ENCODE results near the gene SYPL1.
A peak's percentile ranks its signal among the peaks of the same experiment; 100 is the strongest.

Gene SYPL1

DNA sequence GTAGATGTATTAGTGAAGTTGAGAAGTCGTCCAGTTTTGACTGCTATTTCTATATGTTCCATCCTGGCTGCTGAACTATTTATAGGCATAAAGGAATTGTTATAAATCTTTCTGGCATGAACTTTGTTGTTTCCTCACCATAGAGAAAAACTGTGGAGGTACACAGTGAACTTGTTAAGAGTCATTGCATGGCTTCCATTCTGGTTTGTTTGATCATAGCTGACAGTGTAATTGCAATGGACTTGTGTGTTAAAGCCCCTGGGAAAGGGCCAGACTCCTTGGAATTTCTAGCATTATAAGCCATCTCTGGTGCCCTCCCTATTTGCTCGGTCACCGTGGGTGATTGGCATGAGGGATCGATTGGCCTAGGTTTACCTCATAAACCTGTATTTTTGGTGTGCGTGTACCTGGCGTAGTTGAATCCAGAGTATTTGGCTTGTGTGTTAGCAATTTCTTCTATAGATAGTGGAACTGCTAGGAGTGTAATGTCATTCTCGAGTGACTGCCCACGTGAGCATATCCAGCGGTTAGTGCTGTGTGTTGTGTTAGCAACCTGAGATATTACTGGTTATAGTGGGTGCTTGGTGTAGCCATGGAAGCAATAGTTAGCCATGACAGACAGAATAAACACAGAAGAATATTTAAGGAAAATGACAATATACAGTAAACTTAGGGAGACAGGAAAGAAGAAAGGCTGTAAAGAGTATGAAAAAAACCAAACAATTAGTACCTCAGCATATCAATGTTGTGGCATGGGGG is 5.9 kb upstream of the SYPL1 start:
- H3K9ac ChIP-seq (ENCODE audit: low read length), result no peak overlapping the region
- H3K4me1 ChIP-seq (ENCODE audit: control insufficient read depth, insufficient read depth, low read length), result peaks cover 11% of the 10 kb centered on the region
- no peaks in the 10 kb centered on the region for H3K36me3 ChIP-seq (ENCODE audit: control insufficient read depth, insufficient read depth, low read length)
- no peaks in the 10 kb centered on the region for H3K9me3 ChIP-seq (ENCODE audit: control insufficient read depth, low read length)
- no peak overlapping the region for H3K4me3 ChIP-seq (ENCODE audit: low read length)
- H3K27me3 ChIP-seq (ENCODE audit: control insufficient read depth, insufficient read depth, low read length), result no peaks in the 10 kb centered on the region

- Histone ChIP-seq H3K4me3 (ENCODE audit: low read length) (no peak overlapping the region), H3K4me1 (ENCODE audit: control insufficient read depth, insufficient read depth, low read length) (peaks cover 17% of the 10 kb centered on the region)
These were observed 4.1 kb upstream of the SYPL1 start for GRCh38 chr7:106116161-106116704.

DNA sequence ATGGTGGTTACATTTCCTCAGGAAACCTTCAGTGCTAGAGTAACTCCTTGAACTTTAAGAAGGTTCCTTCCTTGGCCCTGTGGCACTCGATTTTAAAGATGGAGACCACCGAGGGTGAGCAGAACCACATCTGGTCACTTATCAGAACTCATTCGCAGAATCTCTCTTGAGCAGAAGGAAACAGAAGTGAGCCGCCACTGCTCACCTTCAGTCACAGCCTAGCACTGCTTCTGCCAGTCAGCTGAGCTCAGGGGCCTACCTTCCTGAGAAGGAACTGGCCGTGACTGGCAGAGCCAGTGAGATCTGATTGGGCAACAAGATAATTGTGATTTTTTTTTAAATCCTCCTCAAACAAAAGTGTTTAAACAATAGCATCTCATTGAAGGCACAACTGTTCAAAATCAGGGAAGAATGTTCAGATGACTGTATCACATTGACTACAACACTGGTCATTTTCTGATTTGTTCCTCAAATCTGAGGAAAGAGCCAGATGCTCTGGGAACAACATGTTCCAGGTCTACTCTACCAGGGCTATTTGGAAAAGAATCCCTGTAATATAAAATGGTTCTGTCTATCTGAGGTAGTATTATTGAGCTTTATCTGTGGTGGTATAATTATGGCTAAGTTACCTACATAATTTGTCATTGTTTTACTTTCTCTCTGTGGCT is 2.7 kb upstream of the SYPL1 start:
- Histone ChIP-seq H3K36me3 (ENCODE audit: control insufficient read depth, insufficient read depth, low read length) (no peaks in the 10 kb centered on the region), H3K4me3 (ENCODE audit: low read length) (no peak overlapping the region), H3K27me3 (ENCODE audit: control insufficient read depth, insufficient read depth, low read length) (no peaks in the 10 kb centered on the region), H3K9me3 (ENCODE audit: control insufficient read depth, low read length) (no peaks in the 10 kb centered on the region), H3K4me1 (ENCODE audit: control insufficient read depth, insufficient read depth, low read length) (peaks cover 17% of the 10 kb centered on the region), H3K9ac (ENCODE audit: low read length) (no peak overlapping the region)

More at GRCh38 chr7:106116161-106116704, 4.1 kb upstream of the SYPL1 start:
- H3K9me3 ChIP-seq (ENCODE audit: control insufficient read depth, low read length), result no peaks in the 10 kb centered on the region
- no peaks in the 10 kb centered on the region for H3K36me3 ChIP-seq (ENCODE audit: control insufficient read depth, insufficient read depth, low read length)
- no peaks in the 10 kb centered on the region for H3K27me3 ChIP-seq (ENCODE audit: control insufficient read depth, insufficient read depth, low read length)
- H3K9ac ChIP-seq (ENCODE audit: low read length), result no peak overlapping the region

DNA sequence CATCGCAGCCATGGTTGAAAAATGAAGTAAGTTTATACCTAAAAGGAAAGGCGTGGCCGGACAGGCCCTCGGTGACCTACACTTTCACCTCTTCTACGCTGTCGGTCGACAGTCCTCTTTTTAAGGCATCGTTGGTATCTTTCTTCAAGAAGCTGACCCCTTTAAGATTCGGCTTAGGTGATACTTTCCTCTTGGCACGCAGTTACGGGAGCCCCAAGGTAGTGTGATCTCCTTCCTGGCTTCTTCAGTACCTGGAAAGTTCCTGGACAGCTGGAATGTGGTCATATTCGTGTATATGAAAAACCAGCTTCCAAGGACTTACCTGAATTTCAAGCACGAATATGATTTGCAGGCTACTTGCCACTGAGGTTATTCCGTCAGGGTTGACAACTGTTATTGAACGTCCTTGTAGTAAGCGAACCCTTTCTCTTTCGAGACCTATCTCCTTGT is 885 bp upstream of the SYPL1 start:
- H3K4me1 ChIP-seq (ENCODE audit: control insufficient read depth, insufficient read depth, low read length), result peaks cover 30% of the 10 kb centered on the region
- no peaks in the 10 kb centered on the region for H3K27me3 ChIP-seq (ENCODE audit: control insufficient read depth, insufficient read depth, low read length)
- H3K36me3 ChIP-seq (ENCODE audit: control insufficient read depth, insufficient read depth, low read length), result no peaks in the 10 kb centered on the region
- H3K4me3 ChIP-seq (ENCODE audit: low read length), result no peak overlapping the region
- peak overlapping the region; percentile 76 for H3K9ac ChIP-seq (ENCODE audit: low read length)
- no peaks in the 10 kb centered on the region for H3K9me3 ChIP-seq (ENCODE audit: control insufficient read depth, low read length)

GRCh38 chr7:106111655-106112117 is 426 bp downstream of the SYPL1 start:
- H3K36me3 ChIP-seq (ENCODE audit: control insufficient read depth, insufficient read depth, low read length), result no peaks in the 10 kb centered on the region
- peak overlapping the region; percentile 69 for H3K4me3 ChIP-seq (ENCODE audit: low read length)
- peaks cover 30% of the 10 kb centered on the region for H3K4me1 ChIP-seq (ENCODE audit: control insufficient read depth, insufficient read depth, low read length)
- no peaks in the 10 kb centered on the region for H3K27me3 ChIP-seq (ENCODE audit: control insufficient read depth, insufficient read depth, low read length)
- H3K9me3 ChIP-seq (ENCODE audit: control insufficient read depth, low read length), result no peaks in the 10 kb centered on the region
- H3K9ac ChIP-seq (ENCODE audit: low read length), result peak overlapping the region; percentile 92

DNA sequence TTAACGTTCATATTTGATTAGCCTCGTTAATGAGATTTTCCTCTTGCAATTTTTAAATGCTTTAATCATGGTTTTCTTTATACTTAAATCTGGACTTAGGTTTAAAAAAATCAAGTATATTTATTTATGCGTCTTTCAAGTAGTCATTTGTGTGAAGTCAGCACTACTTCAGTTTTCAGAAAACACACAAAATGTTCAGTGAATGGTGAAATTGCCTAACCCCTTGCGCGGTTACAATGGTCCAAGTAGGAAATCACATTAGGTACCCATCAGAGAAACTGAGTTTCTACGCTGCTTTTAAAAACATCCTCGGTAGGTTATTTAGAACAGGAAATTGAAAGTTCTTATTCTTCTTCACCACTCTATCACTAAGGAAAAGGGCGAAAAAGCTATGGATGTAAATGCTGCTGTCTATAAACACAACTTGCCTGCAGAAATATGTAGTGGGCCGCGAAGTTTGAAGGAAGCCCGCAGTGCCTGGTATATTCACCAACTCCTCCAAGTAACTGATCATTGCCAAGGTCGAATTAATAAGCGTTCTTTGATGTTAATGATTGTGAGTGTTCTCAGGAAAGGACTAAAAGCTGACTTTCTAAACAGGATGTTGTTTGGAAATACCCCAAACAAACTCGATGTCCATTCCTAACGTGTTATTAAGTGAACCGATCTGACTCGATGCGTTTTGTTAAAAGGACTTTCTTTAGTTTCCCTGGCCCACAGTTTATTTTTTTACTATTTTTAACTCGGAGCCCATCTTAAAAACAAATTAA is 1.0 kb downstream of the SYPL1 start:
- peak overlapping the region; percentile 69 for H3K4me3 ChIP-seq (ENCODE audit: low read length)
- no peaks in the 10 kb centered on the region for H3K36me3 ChIP-seq (ENCODE audit: control insufficient read depth, insufficient read depth, low read length)
- H3K9ac ChIP-seq (ENCODE audit: low read length), result peak overlapping the region; percentile 92
- peaks cover 30% of the 10 kb centered on the region for H3K4me1 ChIP-seq (ENCODE audit: control insufficient read depth, insufficient read depth, low read length)
- H3K9me3 ChIP-seq (ENCODE audit: control insufficient read depth, low read length), result no peaks in the 10 kb centered on the region
- H3K27me3 ChIP-seq (ENCODE audit: control insufficient read depth, insufficient read depth, low read length), result no peaks in the 10 kb centered on the region

- no peaks in the 10 kb centered on the region for H3K27me3 ChIP-seq (ENCODE audit: control insufficient read depth, insufficient read depth, low read length)
- no peaks in the 10 kb centered on the region for H3K36me3 ChIP-seq (ENCODE audit: control insufficient read depth, insufficient read depth, low read length)
- H3K4me3 ChIP-seq (ENCODE audit: low read length), result no peak overlapping the region
- H3K4me1 ChIP-seq (ENCODE audit: control insufficient read depth, insufficient read depth, low read length), result peaks cover 30% of the 10 kb centered on the region
- no peak overlapping the region for H3K9ac ChIP-seq (ENCODE audit: low read length)
- H3K9me3 ChIP-seq (ENCODE audit: control insufficient read depth, low read length), result no peaks in the 10 kb centered on the region
These were observed 1.9 kb downstream of the SYPL1 start for GRCh38 chr7:106110238-106110560.

- H3K36me3 ChIP-seq (ENCODE audit: control insufficient read depth, insufficient read depth, low read length), result no peaks in the 10 kb centered on the region
- H3K9me3 ChIP-seq (ENCODE audit: control insufficient read depth, low read length), result no peaks in the 10 kb centered on the region
- no peak overlapping the region for H3K9ac ChIP-seq (ENCODE audit: low read length)
- no peak overlapping the region for H3K4me3 ChIP-seq (ENCODE audit: low read length)
- peaks cover 30% of the 10 kb centered on the region for H3K4me1 ChIP-seq (ENCODE audit: control insufficient read depth, insufficient read depth, low read length)
- H3K27me3 ChIP-seq (ENCODE audit: control insufficient read depth, insufficient read depth, low read length), result no peaks in the 10 kb centered on the region
These were observed 2.4 kb downstream of the SYPL1 start for GRCh38 chr7:106109521-106110237.

DNA sequence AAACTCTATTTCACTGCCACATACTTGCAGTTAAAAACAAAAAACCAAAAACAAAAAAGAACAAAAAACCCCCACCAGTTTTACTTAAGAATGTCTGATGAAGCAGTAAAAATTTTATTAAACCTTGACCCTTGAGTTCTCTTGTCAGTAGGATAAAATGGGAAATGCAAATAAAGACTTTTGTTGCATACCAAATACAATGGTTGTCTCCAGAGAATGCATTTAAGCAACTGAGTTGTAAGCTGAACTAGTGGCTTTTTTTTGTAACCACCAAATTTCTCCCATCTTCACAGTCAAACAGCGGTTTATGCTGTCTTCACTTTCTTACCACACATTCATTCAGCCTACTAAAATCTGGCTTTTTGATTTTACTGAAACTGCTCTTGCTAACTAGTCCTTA is 3.1 kb downstream of the SYPL1 start:
- Histone ChIP-seq H3K36me3 (ENCODE audit: control insufficient read depth, insufficient read depth, low read length) (no peaks in the 10 kb centered on the region), H3K9me3 (ENCODE audit: control insufficient read depth, low read length) (no peaks in the 10 kb centered on the region), H3K4me1 (ENCODE audit: control insufficient read depth, insufficient read depth, low read length) (peaks cover 30% of the 10 kb centered on the region), H3K27me3 (ENCODE audit: control insufficient read depth, insufficient read depth, low read length) (no peaks in the 10 kb centered on the region), H3K9ac (ENCODE audit: low read length) (no peak overlapping the region), H3K4me3 (ENCODE audit: low read length) (no peak overlapping the region)

- no peaks in the 10 kb centered on the region for H3K36me3 ChIP-seq (ENCODE audit: control insufficient read depth, insufficient read depth, low read length)
- no peak overlapping the region for H3K4me3 ChIP-seq (ENCODE audit: low read length)
- H3K9me3 ChIP-seq (ENCODE audit: control insufficient read depth, low read length), result no peaks in the 10 kb centered on the region
- peaks cover 23% of the 10 kb centered on the region for H3K4me1 ChIP-seq (ENCODE audit: control insufficient read depth, insufficient read depth, low read length)
- no peaks in the 10 kb centered on the region for H3K27me3 ChIP-seq (ENCODE audit: control insufficient read depth, insufficient read depth, low read length)
- no peak overlapping the region for H3K9ac ChIP-seq (ENCODE audit: low read length)
These were observed 7.3 kb downstream of the SYPL1 start for GRCh38 chr7:106104721-106105260.

GRCh38 chr7:106102387-106102966 is 9.6 kb downstream of the SYPL1 start:
- no peaks in the 10 kb centered on the region for H3K27me3 ChIP-seq (ENCODE audit: control insufficient read depth, insufficient read depth, low read length)
- H3K36me3 ChIP-seq (ENCODE audit: control insufficient read depth, insufficient read depth, low read length), result no peaks in the 10 kb centered on the region
- H3K4me3 ChIP-seq (ENCODE audit: low read length), result no peak overlapping the region
- H3K4me1 ChIP-seq (ENCODE audit: control insufficient read depth, insufficient read depth, low read length), result peaks cover 8% of the 10 kb centered on the region
- H3K9me3 ChIP-seq (ENCODE audit: control insufficient read depth, low read length), result no peaks in the 10 kb centered on the region
- H3K9ac ChIP-seq (ENCODE audit: low read length), result no peak overlapping the region
